Mucosa of descending colon (tissue), 3 donors: ENCODE data around the gene EDRF1. TPM values are rescaled to one million over a fixed set of nuclear protein-coding genes. Genes with fewer than 3 reads are reported as not detected.

Experiments
- ATAC-seq: fragments of 200-7000 bp; cut with Tn5 transposase; one replicate; pipeline ENCODE4 v1.9.1; 2020; ENCODE audit warnings: mild to moderate bottlenecking, moderate library complexity
- DNase-seq, 3 donors: peaks; one replicate each; pipeline ENCODE4 v3.0.0-alpha.2; 2020
- H3K36me3 ChIP-seq: fragments of 200-600 bp; one replicate; pipeline ENCODE4 v1.8.0; 2021; ENCODE audit warnings: low read depth, mild to moderate bottlenecking
- H3K4me1 ChIP-seq: fragments of 200-600 bp; one replicate; pipeline ENCODE4 v1.8.0; 2021; ENCODE audit warnings: low read depth, mild to moderate bottlenecking
- H3K4me3 ChIP-seq: fragments of 200-600 bp; one replicate; pipeline ENCODE4 v1.8.0; 2021; ENCODE audit warnings: mild to moderate bottlenecking
- H3K9me3 ChIP-seq: fragments of 200-600 bp; one replicate; pipeline ENCODE4 v1.8.0; 2021; ENCODE audit warnings: mild to moderate bottlenecking
- intact Hi-C, 2 donors: fragments of 100-400 bp; cut with DNase I in 1 of 2; cut with micrococcal nuclease in 1 of 2; formaldehyde crosslinking; loops; one replicate each; pipeline versions ENCODE4 v1.11.0 to v1.11.1; 2022; cut with DNase I, micrococcal nuclease
- total RNA-seq, 3 donors: library from RNA; stranded (reverse); fragmentation: NEBNext Ultra II Directional in 2 of 3; extraction: Animal tissue kit (Norgen Biotek cat#: 25700) in 2 of 3; gene quantifications; one replicate each; pipeline versions ENCODE4 v1.2.1 to v1.2.4, GENCODE V29; 2021 to 2023
- TF ChIP-seq, protein P1 (sequence below): fragments of 200-600 bp; IDR thresholded peaks from one replicate; pipeline ENCODE4 v1.8.0; 2022; ENCODE audit warnings: antibody characterized with exemption, mild to moderate bottlenecking
- donor health status: DM: no; HTN: no; CAD: no; lungs with moderate emphysema.
- donor health status: DM: no; HTN: no; CAD: no.
- donor health status: DM: no; HTN: yes; CAD: no.

EDRF1 gene
- total RNA-seq, 3 donors from 2014 or later = 20.3 to 24.3 (median 23.5) TPM

DNA sequence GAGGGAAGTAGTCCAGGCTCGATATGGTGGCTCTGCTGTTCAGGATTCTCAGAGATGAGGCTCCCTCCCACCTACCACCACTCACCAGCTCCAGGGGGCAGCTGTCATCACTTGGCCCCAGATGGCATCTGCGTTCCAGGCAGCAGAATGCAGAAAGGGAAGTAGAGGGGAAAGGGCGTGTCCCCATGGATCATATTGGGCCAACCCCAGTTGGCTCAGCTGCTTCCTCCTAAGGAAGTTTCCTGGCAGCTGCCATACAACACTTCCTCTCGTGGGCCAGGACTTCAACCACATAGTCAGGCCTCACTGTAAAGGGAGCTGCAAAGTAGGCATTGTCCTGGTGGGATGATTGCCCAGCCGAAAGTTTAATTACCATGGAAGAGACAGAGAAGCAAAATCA lies 34.9 kb upstream of the EDRF1 start:
- intact Hi-C loops = no loop called here
- DNase-seq (no peak), ATAC-seq (no peak)
- H3K4me1 ChIP-seq = no peaks in the 10 kb centered on the region
- no peaks in the 10 kb centered on the region for H3K36me3 ChIP-seq
- H3K9me3 ChIP-seq = no peaks in the 10 kb centered on the region
- TF ChIP-seq, protein P1, sequence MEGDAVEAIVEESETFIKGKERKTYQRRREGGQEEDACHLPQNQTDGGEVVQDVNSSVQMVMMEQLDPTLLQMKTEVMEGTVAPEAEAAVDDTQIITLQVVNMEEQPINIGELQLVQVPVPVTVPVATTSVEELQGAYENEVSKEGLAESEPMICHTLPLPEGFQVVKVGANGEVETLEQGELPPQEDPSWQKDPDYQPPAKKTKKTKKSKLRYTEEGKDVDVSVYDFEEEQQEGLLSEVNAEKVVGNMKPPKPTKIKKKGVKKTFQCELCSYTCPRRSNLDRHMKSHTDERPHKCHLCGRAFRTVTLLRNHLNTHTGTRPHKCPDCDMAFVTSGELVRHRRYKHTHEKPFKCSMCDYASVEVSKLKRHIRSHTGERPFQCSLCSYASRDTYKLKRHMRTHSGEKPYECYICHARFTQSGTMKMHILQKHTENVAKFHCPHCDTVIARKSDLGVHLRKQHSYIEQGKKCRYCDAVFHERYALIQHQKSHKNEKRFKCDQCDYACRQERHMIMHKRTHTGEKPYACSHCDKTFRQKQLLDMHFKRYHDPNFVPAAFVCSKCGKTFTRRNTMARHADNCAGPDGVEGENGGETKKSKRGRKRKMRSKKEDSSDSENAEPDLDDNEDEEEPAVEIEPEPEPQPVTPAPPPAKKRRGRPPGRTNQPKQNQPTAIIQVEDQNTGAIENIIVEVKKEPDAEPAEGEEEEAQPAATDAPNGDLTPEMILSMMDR = no peak
- no peak overlapping the region for H3K4me3 ChIP-seq

DNA sequence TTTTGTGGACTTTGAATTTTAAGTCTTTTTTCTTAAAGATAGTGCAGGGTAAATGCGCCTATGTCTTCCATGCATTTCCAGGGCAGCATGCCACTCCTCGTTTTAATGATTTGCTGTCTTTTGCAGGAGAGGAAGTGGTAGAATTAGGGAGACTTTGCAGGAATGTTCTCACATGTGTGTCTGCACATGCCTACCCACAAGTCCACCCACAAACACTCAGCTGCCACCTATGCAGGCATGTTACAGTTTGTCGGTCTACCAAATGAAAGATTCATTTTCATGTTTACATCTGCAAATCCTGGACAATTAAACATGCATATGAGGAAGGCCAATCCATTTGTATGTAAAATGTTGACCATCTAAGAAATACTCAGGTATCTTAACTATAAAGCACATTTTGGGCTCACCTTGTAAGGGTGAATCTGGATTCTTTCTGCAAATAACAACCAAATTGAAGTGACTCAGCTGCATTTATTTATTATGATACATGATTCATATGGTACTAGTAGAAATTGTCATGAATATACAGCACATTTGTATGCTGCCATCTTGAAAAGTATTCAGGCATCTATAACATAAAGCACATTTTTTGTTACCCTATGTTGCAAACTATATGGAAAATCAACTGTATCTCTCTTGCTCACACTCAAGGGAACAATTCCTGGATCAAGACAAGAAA lies 31.9 kb upstream of the EDRF1 start:
- intact Hi-C loops = no loop called here
- ATAC-seq = no peak
- H3K4me3 ChIP-seq = no peak overlapping the region

DNA sequence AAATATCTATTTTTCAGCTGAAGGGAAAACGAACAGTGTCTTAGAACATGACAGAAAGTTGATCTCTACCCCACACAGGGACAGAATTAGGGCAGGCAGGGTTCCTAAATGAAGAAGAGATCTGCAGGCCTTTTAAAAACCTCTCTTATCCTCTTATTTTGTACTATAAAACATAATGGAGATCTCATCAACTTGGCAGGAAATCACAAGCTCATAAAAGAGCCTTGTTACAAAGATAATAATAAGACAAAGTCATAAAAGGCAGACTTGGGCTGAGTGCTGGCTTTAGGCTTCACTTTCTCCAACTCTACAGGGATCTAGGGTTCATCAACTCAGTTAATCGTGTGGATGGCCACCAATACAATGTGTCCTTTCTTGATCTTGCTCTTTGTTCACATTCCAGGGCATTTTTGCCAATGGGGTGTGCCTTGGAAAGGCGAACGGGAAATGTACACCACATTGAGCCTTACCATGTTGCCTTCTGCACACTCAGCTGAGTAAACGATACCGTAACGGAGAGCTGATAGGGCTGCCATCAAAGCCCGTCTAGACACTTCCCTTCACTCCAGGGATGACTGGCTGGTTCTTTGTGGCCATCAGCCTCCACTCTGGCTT lies 29.4 kb upstream of the EDRF1 start:
- TF ChIP-seq, protein P1 = no peak
- intact Hi-C loops = no loop called here
- Histone ChIP-seq H3K9me3 (no peaks in the 10 kb centered on the region), H3K36me3 (no peaks in the 10 kb centered on the region), H3K4me3 (no peak overlapping the region), H3K4me1 (peaks cover 3% of the 10 kb centered on the region)
- DNase-seq = no peak
- ATAC-seq = peak; percentile 46

More for the DNA sequence above, 31.9 kb upstream of the EDRF1 start:
- Histone ChIP-seq H3K9me3 (no peaks in the 10 kb centered on the region), H3K4me1 (peaks cover 3% of the 10 kb centered on the region), H3K36me3 (no peaks in the 10 kb centered on the region)
- TF ChIP-seq, protein P1 = no peak
- no peak for DNase-seq

DNA sequence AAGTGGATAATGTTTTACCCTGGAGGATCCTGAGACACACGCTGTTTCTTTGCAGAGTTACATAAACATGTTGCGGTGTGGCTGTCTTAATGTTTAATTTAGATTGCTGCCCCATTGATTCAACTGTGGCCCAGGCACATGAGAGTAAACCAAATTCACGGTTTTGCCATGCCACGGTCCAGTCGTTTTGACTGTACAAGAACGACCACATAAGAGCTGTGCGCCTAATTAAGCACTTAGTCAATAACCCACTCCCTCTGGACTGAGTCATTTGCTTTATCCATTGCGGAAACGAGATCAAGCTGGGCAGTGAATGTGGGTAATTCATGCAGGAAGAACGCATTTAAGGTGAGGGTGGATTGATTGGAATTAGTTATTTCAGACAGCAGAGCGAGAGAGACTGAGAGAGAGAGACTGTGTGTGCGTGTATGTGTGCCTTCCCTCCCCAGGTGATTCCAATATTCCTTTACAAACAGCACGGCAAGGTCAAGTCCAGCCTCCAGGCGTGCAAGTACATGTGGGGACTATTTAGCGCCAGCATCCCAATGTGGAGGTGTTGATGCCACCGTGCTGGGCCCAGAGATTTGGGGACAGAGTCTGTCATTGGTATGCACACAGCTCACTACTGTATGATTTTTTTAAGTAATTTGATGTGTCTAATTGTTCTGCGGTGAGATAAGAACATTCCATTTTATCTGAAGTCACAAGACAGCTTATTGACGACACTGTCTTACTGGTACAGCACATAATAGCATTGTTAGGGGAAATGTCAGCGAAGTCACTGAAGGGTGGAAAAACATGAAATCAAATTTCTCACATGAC lies 28.1 kb upstream of the EDRF1 start:
- no peak for ATAC-seq
- no peaks in the 10 kb centered on the region for H3K9me3 ChIP-seq
- no peaks in the 10 kb centered on the region for H3K36me3 ChIP-seq
- no peak for DNase-seq
- intact Hi-C loops = no loop called here
- H3K4me3 ChIP-seq = no peak overlapping the region
- TF ChIP-seq, protein P1 = no peak
- peaks cover 3% of the 10 kb centered on the region for H3K4me1 ChIP-seq

DNA sequence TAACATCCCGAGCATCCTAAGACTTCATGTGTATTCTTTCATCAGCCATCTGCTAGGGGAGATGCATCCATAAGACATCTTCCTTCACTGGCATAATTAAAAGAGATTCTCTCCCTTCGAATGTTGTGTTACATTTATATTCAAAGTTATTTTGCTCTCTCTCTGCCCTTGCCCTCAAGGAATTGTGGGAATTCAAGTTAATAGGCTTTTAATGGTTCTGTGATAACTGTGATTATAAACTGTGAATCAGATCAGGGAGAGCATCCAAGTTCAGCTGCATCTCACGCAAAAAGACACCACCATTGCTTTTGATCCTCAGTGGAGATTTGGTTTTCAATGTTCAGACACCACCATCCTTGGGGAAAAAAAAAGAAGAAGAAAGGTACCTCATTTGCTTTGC lies 27.3 kb upstream of the EDRF1 start:
- intact Hi-C loops = no loop called here
- ATAC-seq = no peak
- DNase-seq = no peak
- Histone ChIP-seq H3K4me3 (no peak overlapping the region), H3K9me3 (no peaks in the 10 kb centered on the region), H3K4me1 (peaks cover 3% of the 10 kb centered on the region), H3K36me3 (no peaks in the 10 kb centered on the region)
- TF ChIP-seq, protein P1 = no peak
